ENCODE measurements around the gene ALK.

DNA sequence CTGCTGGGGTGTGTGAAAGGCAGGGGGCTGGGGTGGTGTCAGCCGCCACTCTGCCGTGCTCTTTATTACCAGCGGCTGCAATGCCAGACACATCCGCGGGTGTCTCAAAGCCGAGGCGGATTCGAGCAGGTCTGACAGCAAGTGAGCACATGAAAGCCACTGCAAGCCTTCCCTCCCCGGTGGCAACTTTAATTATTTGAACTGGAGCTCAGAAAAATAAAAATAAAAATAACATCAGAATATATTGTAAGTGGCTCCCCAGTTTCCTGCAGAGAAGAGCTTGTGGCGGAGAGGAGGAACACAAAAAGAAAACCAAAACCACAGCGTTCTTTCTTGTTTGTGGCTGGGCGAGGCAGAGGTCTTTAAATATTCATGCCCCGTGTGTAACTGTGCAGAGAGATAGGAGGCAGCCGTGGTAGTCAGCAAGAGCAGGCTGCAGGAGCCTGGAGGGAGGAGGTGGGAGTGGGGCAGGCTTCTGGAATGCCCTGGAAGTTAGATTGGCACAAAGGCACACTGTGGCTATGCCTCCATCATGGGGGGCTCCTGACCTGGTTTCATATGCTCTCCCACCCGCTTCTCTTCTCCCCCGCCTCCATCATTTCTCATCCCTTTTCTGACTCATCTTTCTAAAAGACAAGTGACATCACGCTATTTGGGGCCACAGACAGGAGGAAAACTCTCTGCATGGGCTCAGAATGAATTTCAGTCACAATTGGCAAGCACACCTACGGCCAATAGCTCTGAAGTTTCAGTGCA, 606.4 kb downstream of the ALK start:
- no peak for TF ChIP-seq ZBTB8A (tag by site-specific recombination; IDR thresholded peaks at IDR 0.05)
- TF ChIP-seq, protein P1, sequence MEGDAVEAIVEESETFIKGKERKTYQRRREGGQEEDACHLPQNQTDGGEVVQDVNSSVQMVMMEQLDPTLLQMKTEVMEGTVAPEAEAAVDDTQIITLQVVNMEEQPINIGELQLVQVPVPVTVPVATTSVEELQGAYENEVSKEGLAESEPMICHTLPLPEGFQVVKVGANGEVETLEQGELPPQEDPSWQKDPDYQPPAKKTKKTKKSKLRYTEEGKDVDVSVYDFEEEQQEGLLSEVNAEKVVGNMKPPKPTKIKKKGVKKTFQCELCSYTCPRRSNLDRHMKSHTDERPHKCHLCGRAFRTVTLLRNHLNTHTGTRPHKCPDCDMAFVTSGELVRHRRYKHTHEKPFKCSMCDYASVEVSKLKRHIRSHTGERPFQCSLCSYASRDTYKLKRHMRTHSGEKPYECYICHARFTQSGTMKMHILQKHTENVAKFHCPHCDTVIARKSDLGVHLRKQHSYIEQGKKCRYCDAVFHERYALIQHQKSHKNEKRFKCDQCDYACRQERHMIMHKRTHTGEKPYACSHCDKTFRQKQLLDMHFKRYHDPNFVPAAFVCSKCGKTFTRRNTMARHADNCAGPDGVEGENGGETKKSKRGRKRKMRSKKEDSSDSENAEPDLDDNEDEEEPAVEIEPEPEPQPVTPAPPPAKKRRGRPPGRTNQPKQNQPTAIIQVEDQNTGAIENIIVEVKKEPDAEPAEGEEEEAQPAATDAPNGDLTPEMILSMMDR (tag by site-specific recombination; IDR thresholded peaks at IDR 0.05) = no peak
- TF ChIP-seq ZFP41 (tag by site-specific recombination; IDR thresholded peaks at IDR 0.05; ENCODE audit: borderline replicate concordance) = no peak
- no peak for TF ChIP-seq YY1 (tag by site-specific recombination; IDR thresholded peaks at IDR 0.05)
- peak; percentile 60; the same call in 1 of the 2 replicates for TF ChIP-seq ZNF184 (tag by site-specific recombination; IDR thresholded peaks at IDR 0.05)
- TF ChIP-seq, protein P2, sequence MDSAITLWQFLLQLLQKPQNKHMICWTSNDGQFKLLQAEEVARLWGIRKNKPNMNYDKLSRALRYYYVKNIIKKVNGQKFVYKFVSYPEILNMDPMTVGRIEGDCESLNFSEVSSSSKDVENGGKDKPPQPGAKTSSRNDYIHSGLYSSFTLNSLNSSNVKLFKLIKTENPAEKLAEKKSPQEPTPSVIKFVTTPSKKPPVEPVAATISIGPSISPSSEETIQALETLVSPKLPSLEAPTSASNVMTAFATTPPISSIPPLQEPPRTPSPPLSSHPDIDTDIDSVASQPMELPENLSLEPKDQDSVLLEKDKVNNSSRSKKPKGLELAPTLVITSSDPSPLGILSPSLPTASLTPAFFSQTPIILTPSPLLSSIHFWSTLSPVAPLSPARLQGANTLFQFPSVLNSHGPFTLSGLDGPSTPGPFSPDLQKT (IDR thresholded peaks at IDR 0.05; ENCODE audit: borderline replicate concordance, low read depth, low read length) = no peak
- TF ChIP-seq ZBTB26 (tag by site-specific recombination; optimal IDR thresholded peaks at IDR 0.05) = no peak
- no peak for TF ChIP-seq ZNF560 (tag by site-specific recombination; IDR thresholded peaks at IDR 0.05; ENCODE audit: borderline replicate concordance)
- TF ChIP-seq ZSCAN18 (tag by site-specific recombination; IDR thresholded peaks at IDR 0.05) = no peak

All from HEK293 (cell line).